T-cell (primary cell): ENCODE measurements around the gene PRRT1. TPM values are rescaled to one million over a fixed set of nuclear protein-coding genes. Genes with fewer than 3 reads are reported as not detected.
"Not testable (repeated sequence)": the region's sequence is repeated elsewhere in the genome, so short reads cannot be mapped to it uniquely, and the experiment has no call there.

ENCODE experiments used
- ATAC-seq, 4 experiments: fragments of 200-7000 bp in 3 of 4; fragments of 150-1000 bp in 1 of 4; cut with Tn5 transposase; replicated peaks in 1 of 4; 1 replicate in 3 of 4; 2 replicates in 1 of 4; pipeline ENCODE4 v1.10.0; 2021; ENCODE audit warnings: moderate library complexity in 3 of 4, mild to moderate bottlenecking in 2 of 4, moderate number of reproducible peaks in 1 of 4
- CTCF ChIA-PET, 2 donors: fragments of 300-600 bp; sonication (Branson Sonifier 250); formaldehyde crosslinking; loops; one replicate each; lab custom pipeline; 2022; ENCODE audit warnings: antibody characterized with exemption in 2 of 2; lab: Charles Lee
- POLR2A ChIA-PET, 2 donors: fragments of 300-600 bp; sonication (Branson Sonifier 250); formaldehyde crosslinking; loops; one replicate each; lab custom pipeline; 2022; ENCODE audit warnings: antibody characterized with exemption in 2 of 2; lab: Charles Lee
- DNase-seq, 35 experiments: peaks; one replicate each; pipeline versions ENCODE4 v3.0.0 to v3.0.0-alpha.2; 2013 to 2023
- H3K27ac ChIP-seq: one replicate; pipeline ENCODE4 v1.5.1; 2013; ENCODE audit warnings: low read length
- H3K27me3 ChIP-seq, 2 experiments: replicated peaks in 1 of 2; 1 replicate in 1 of 2; 2 replicates in 1 of 2; pipeline versions ENCODE4 v1.6.1 to v1.7.0; 2013; ENCODE audit warnings: low read length in 1 of 2, mixed read lengths in 1 of 2; ENCODE audit not compliant: control insufficient read depth in 2 of 2, insufficient read depth in 2 of 2; ENCODE audit errors: extremely low read depth in 1 of 2
- H3K36me3 ChIP-seq, 2 donors: 1 replicate in 1 of 2; 2 replicates in 1 of 2; pipeline versions ENCODE4 v1.6.1 to v1.7.0; 2013; ENCODE audit warnings: low read length in 1 of 2; ENCODE audit not compliant: control insufficient read depth in 2 of 2, insufficient read depth in 1 of 2; ENCODE audit errors: extremely low read depth in 1 of 2
- H3K4me1 ChIP-seq, 2 experiments: 1 replicate in 1 of 2; 2 replicates in 1 of 2; pipeline versions ENCODE4 v1.6.1 to v1.7.0; 2013; ENCODE audit warnings: low read length in 2 of 2, mixed read lengths in 1 of 2; ENCODE audit not compliant: insufficient read depth in 2 of 2, control insufficient read depth in 1 of 2; ENCODE audit errors: extremely low read depth in 1 of 2
- H3K4me3 ChIP-seq, 2 donors: 1 replicate in 1 of 2; 2 replicates in 1 of 2; pipeline versions ENCODE4 v1.5.1 to v1.7.0; 2013; ENCODE audit warnings: mild to moderate bottlenecking in 2 of 2, low read length in 1 of 2, moderate library complexity in 1 of 2; ENCODE audit not compliant: control insufficient read depth in 1 of 2; ENCODE audit errors: extremely low read depth in 1 of 2
- H3K9me3 ChIP-seq: 2 replicates; pipeline ENCODE4 v1.7.0; 2013
- H3K27ac Mint-ChIP-seq, 2 donors: one replicate each; pipeline ENCODE4 v1.8.0; 2020 to 2021; ENCODE audit warnings: mild to moderate bottlenecking in 2 of 2, mixed read lengths in 2 of 2
- H3K27me3 Mint-ChIP-seq, 2 donors: one replicate each; pipeline ENCODE4 v1.8.0; 2021 to 2022; ENCODE audit warnings: mixed read lengths in 2 of 2
- H3K36me3 Mint-ChIP-seq: one replicate; pipeline ENCODE4 v1.8.0; 2021; ENCODE audit warnings: mixed read lengths
- H3K4me1 Mint-ChIP-seq, 3 donors: one replicate each; pipeline ENCODE4 v1.8.0; 2020 to 2022; ENCODE audit warnings: mixed read lengths in 3 of 3, mild to moderate bottlenecking in 1 of 3
- H3K4me3 Mint-ChIP-seq, 3 donors: one replicate each; pipeline ENCODE4 v1.8.0; 2020 to 2022; ENCODE audit warnings: mild to moderate bottlenecking in 3 of 3, mixed read lengths in 3 of 3, moderate library complexity in 3 of 3
- H3K9me3 Mint-ChIP-seq, 3 donors: one replicate each; pipeline ENCODE4 v1.8.0; 2020 to 2022; ENCODE audit warnings: mixed read lengths in 3 of 3
- WGBS: methylation state at CpG from one replicate; pipeline ENCODE4 v1.1.5; 2013; ENCODE audit warnings: missing lambda C conversion rate; ENCODE audit not compliant: insufficient coverage; 5-methylcytosine and 5-hydroxymethylcytosine counted together
- total RNA-seq, 35 experiments: library from RNA in 6 of 35; stranded (reverse) in 6 of 35; fragments of 120-200 nt in 1 of 35; gene quantifications; one replicate each; pipeline versions ENCODE4 v1.2.1 to v1.2.4 and lab custom pipeline; 2013 to 2026

The PRRT1 gene
- total RNA-seq, 5 donors from 2014 or later (not counting 1 experiment from before 2014, with no cell fraction given): 1.7 to 3.3 (median 2.3) TPM

- Mint-ChIP-seq H3K27me3 (no peaks in the 10 kb centered on the region), H3K9me3 (no peaks in the 10 kb centered on the region), H3K4me3 (peak overlapping the region; percentile 91 to 97 (median 95)), H3K36me3 (peaks cover 46% of the 10 kb centered on the region), H3K4me1 (peaks cover 52 to 63% (median 59%) of the 10 kb centered on the region in 3 donors), H3K27ac (peak overlapping the region; percentile 95 to 98)
- no peak for ATAC-seq
- no peak for DNase-seq
- Histone ChIP-seq H3K27me3 (no peaks in the 10 kb centered on the region), H3K9me3 (no peaks in the 10 kb centered on the region), H3K36me3 (peaks cover 1 to 40% of the 10 kb centered on the region in 2 donors), H3K4me3 (peak overlapping the region; percentile 93 to 95), H3K27ac (peak overlapping the region; percentile 93), H3K4me1 (peaks cover 23 to 70% of the 10 kb centered on the region in 2 experiments)
- 2% methylated on average over 10 of the region's 10 CpGs for WGBS
- POLR2A ChIA-PET: no interaction called here
- CTCF ChIA-PET: no interaction called here
Measured at GRCh38 chr6:32189069-32189741, 37.5 kb upstream of the PRRT1 start.

GRCh38 chr6:32188381-32189068 lies 36.8 kb upstream of the PRRT1 start:
- Mint-ChIP-seq H3K9me3 (no peaks in the 10 kb centered on the region), H3K4me3 (peak overlapping the region; percentile 91 to 97 (median 95)), H3K4me1 (peaks cover 48 to 61% (median 52%) of the 10 kb centered on the region in 3 donors), H3K27ac (peak overlapping the region; percentile 95 to 98), H3K27me3 (no peaks in the 10 kb centered on the region), H3K36me3 (peaks cover 46% of the 10 kb centered on the region)
- Histone ChIP-seq H3K4me3 (peak overlapping the region; percentile 93 to 95), H3K27me3 (no peaks in the 10 kb centered on the region), H3K9me3 (no peaks in the 10 kb centered on the region), H3K4me1 (peaks cover 17 to 69% of the 10 kb centered on the region in 2 experiments), H3K36me3 (peaks cover 4 to 45% of the 10 kb centered on the region in 2 donors), H3K27ac (peak overlapping the region; percentile 93)
- ATAC-seq: no peak
- POLR2A ChIA-PET: no interaction called here
- WGBS: 57% methylated on average over 10 of the region's 13 CpGs
- CTCF ChIA-PET: no interaction called here
- DNase-seq: no peak

GRCh38 chr6:32187725-32188380 lies 36.1 kb upstream of the PRRT1 start:
- 90% methylated on average over 8 of the region's 18 CpGs for whole genome bisulfite sequencing
- H3K9me3 ChIP-seq, ATAC-seq, CTCF ChIA-PET, H3K27me3 Mint-ChIP-seq, DNase-seq, H3K9me3 Mint-ChIP-seq, H3K27me3 ChIP-seq: not testable (repeated sequence)
- H3K36me3 ChIP-seq: peaks cover 4 to 52% of the 10 kb centered on the region in 2 donors
- peak overlapping the region; percentile 55 to 97 (median 91) for H3K4me3 Mint-ChIP-seq
- peaks cover 48 to 59% (median 48%) of the 10 kb centered on the region in 3 donors for H3K4me1 Mint-ChIP-seq
- H3K27ac ChIP-seq: peak overlapping the region; percentile 93
- H3K27ac Mint-ChIP-seq: peak overlapping the region; percentile 95 to 98
- peaks cover 14 to 69% of the 10 kb centered on the region in 2 experiments for H3K4me1 ChIP-seq
- POLR2A ChIA-PET: interaction anchor here in 1 of 2 donors (0.6 kb wide), 1 partner anchor 1319 kb away, joined by 5 read pairs; no protein-coding TSS in a partner anchor
- H3K36me3 Mint-ChIP-seq: peaks cover 46% of the 10 kb centered on the region
- peak overlapping the region in 1 of 2 donors; percentile 95 for H3K4me3 ChIP-seq

- DNase-seq: no peak
- WGBS: 23% methylated on average over 4 of the region's 12 CpGs
- H3K27me3 Mint-ChIP-seq: no peaks in the 10 kb centered on the region
- H3K4me1 ChIP-seq: peaks cover 14 to 73% of the 10 kb centered on the region in 2 experiments
- peaks cover 4 to 59% of the 10 kb centered on the region in 2 donors for H3K36me3 ChIP-seq
- no peaks in the 10 kb centered on the region for H3K27me3 ChIP-seq
- peaks cover 46% of the 10 kb centered on the region for H3K36me3 Mint-ChIP-seq
- H3K4me3 Mint-ChIP-seq: peak overlapping the region; percentile 49 to 97 (median 55)
- peaks cover 51 to 62% (median 52%) of the 10 kb centered on the region in 3 donors for H3K4me1 Mint-ChIP-seq
- POLR2A ChIA-PET: interaction anchor here in 1 of 2 donors (0.6 kb wide), 1 partner anchor 1320 kb away, joined by 5 read pairs; no protein-coding TSS in a partner anchor
- no peaks in the 10 kb centered on the region for H3K9me3 ChIP-seq
- H3K4me3 ChIP-seq: peak overlapping the region in 1 of 2 donors; percentile 2
- no peaks in the 10 kb centered on the region for H3K9me3 Mint-ChIP-seq
- peak overlapping the region; percentile 95 to 98 for H3K27ac Mint-ChIP-seq
- peak overlapping the region; percentile 75 for H3K27ac ChIP-seq
- CTCF ChIA-PET: no interaction called here
- ATAC-seq: no peak
Measured at GRCh38 chr6:32187009-32187709, 35.4 kb upstream of the PRRT1 start.

- ATAC-seq, CTCF ChIA-PET: not testable (repeated sequence)
- H3K36me3 ChIP-seq: peaks cover 4 to 65% of the 10 kb centered on the region in 2 donors
Measured at GRCh38 chr6:32186151-32186840, 34.6 kb upstream of the PRRT1 start.

More at GRCh38 chr6:32186151-32186840, 34.6 kb upstream of the PRRT1 start:
- Mint-ChIP-seq H3K4me1 (peaks cover 54 to 65% (median 54%) of the 10 kb centered on the region in 3 donors), H3K36me3 (peaks cover 41% of the 10 kb centered on the region), H3K4me3 (peak overlapping the region; percentile 49 to 97 (median 55)), H3K27ac (peak overlapping the region; percentile 95 to 98)
- Histone ChIP-seq H3K4me1 (peaks cover 14 to 75% of the 10 kb centered on the region in 2 experiments), H3K27ac (peak overlapping the region; percentile 75)
- WGBS: 70% methylated on average over 2 of the region's 10 CpGs
- H3K9me3 Mint-ChIP-seq, H3K27me3 Mint-ChIP-seq, POLR2A ChIA-PET, DNase-seq, H3K9me3 ChIP-seq, H3K4me3 ChIP-seq, H3K27me3 ChIP-seq: not testable (repeated sequence)
